ENCODE results near the gene SCN8A.

SCN8A gene

DNA sequence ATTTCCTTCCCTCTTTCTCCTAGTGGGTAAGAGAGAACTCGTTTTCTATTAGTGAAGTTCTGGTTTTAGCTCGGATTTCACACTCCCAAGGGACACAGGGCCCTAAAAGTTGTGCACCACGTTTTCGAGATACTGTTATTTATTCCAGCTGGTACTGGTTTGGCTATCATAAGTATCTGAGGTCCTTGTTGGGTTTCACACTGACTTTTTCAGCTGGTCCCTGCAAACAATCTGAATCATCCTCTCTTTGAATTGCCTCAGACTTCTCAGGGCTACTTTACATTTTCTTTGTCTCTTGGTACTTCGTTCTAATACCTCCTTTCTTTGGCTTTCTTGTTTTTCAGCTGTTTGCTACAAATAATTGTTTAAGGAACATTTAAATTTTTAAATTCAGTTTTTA, 75.7 kb downstream of the SCN8A start:
- no peak for DNase-seq (ENCODE audit: extremely low read depth in 1 of 2, low read depth in 1 of 2)

DNA sequence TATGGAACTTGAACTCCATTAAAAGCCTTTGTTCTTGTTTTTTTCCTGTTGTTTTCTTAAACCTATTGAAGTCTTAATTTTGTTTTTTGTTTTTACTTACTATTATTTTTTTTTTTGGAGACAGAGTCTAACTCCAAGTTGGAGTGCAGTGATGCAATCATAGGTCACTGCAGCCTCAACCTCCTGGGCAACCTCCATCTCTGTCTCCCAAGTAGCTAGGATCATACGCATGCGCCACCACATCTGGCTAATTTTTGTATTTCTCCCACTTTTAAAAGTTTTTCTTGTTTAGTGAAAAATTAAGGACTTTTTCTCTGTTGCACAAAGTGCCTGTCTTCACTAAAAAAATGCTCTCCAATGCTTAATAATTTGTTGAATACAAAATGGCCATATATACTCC, 76.2 kb downstream of the SCN8A start:
- DNase-seq (ENCODE audit: extremely low read depth in 1 of 2, low read depth in 1 of 2) = no peak

DNA sequence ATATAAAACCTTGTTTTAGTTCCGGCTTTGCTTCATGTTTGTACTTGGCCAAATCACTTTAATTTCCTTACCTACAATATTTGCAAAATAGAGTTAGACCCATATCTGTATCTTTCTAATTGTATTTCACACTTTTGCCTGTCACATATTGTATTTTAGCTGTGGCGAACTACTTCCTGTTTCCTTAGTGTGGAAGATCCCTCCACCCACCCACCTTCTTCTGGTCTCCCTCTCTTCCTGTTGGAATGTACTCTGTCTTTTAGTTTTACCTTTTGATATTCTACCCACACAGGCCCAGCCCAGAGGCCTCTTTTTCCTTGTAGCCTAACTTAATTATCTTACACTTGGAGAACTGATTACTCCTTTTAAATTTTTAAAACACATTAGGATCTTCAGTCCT, 78.2 kb downstream of the SCN8A start:
- DNase-seq (ENCODE audit: extremely low read depth in 1 of 2, low read depth in 1 of 2) = no peak

- no peak for DNase-seq (ENCODE audit: extremely low read depth in 1 of 2, low read depth in 1 of 2)
Measured at GRCh38 chr12:51669996-51670395, 79.0 kb downstream of the SCN8A start.

- DNase-seq (ENCODE audit: extremely low read depth in 1 of 2, low read depth in 1 of 2) = no peak
Measured at GRCh38 chr12:51672334-51672733, 81.3 kb downstream of the SCN8A start.

- no peak for DNase-seq (ENCODE audit: extremely low read depth in 1 of 2, low read depth in 1 of 2)
Measured at GRCh38 chr12:51675071-51675803, 84.2 kb downstream of the SCN8A start.

- no peak for DNase-seq (ENCODE audit: extremely low read depth in 1 of 2, low read depth in 1 of 2)
Measured at GRCh38 chr12:51676875-51677274, 85.8 kb downstream of the SCN8A start.

DNA sequence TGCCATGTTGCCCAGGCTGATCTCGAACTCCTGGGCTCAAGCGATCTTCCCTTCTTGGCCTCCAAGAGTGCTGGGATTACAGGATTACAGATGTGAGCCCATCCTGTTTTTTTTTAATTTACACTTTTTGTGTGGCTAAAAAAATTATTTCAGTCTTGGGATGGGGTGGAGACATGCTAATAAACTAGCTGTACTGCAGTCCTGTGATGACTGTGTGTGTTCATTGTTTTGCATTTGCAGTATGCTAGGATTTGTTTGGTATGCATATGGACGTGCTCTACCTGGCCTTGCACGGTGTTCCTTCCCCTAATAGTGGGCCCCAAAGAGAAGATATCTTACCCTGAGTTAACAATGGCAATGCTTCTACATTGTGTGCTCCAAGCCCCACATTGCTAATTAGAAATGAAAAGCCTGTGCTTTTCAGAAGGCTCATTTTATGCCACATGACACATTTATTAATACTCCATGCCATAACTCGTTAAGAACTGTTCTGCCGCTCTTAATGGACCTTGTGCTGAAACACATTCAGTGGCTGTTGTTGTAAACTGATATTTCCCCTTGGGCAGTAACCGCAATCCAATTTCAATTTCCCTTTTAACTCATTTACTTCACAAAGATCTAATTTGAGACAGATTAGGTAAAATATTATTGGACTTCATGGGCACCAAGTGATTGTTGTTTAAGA, 86.4 kb downstream of the SCN8A start:
- no peak for DNase-seq (ENCODE audit: extremely low read depth in 1 of 2, low read depth in 1 of 2)

- no peak for DNase-seq (ENCODE audit: extremely low read depth in 1 of 2, low read depth in 1 of 2)
Measured at GRCh38 chr12:51678086-51678724, 87.2 kb downstream of the SCN8A start.

DNA sequence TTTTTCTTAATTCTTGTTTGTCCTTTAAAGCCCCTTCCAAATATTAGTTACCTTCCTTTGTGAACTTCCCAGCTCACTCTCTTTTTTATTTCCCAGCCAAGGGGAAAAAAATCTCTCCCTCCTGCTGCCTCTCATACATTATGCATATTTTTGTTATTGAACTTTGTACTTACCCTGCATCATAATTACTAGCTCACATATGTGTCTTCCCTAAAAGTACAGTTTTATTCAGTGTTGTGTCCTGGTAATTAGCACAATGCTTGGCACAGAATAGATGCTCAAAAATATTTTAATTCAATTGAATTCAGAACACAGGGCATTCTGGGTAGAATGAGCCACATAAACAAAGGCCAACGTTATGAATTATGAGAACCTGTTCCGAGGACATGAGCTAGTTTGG, 91.9 kb downstream of the SCN8A start:
- no peak for DNase-seq (ENCODE audit: extremely low read depth in 1 of 2, low read depth in 1 of 2)

- DNase-seq (ENCODE audit: extremely low read depth in 1 of 2, low read depth in 1 of 2) = no peak
Measured at GRCh38 chr12:51683763-51684357, 92.8 kb downstream of the SCN8A start.

DNA sequence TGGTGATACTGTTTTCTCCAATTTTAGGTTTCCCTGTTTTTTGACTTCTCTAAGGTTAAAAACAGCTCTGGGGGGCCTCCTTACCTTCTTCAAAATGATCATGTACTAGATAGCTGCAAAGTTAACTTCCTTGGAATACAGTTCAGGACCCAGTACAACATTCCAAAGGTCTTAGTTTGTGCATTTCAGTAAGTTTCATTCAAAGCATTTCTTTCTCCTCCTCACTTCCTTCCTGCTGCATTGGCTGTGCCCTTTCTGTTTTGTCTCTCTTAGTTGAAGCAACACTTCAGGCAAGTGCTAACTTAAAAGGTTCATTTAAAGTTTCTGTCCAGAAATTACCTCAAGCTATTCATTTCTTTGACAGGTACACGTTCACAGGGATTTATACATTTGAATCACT, 95.7 kb downstream of the SCN8A start:
- no peak for DNase-seq (ENCODE audit: extremely low read depth in 1 of 2, low read depth in 1 of 2)

GRCh38 chr12:51687177-51687576, 96.1 kb downstream of the SCN8A start:
- DNase-seq (ENCODE audit: extremely low read depth in 1 of 2, low read depth in 1 of 2) = no peak

DNA sequence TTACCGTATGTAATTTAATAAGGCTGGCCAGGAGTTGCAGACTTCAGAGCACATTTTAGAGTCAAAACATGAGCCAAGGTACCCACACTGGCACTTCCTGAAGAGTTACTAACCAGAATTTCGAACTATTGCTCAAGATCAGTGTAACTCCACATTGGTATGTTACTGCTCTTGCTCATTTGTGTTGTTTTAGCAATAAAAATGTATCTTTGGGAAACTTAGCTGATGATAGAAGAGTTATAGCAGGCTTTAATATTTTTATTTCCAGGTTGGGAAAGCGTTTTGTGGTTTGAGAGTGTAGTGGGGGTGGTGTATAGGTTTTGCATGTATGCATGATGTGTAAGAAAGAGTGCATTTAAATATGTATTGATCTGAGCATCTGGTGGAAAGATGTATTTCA, 96.6 kb downstream of the SCN8A start:
- no peak for DNase-seq (ENCODE audit: extremely low read depth in 1 of 2, low read depth in 1 of 2)

GRCh38 chr12:51689983-51690382, 99.0 kb downstream of the SCN8A start:
- no peak for DNase-seq (ENCODE audit: extremely low read depth in 1 of 2, low read depth in 1 of 2)

DNA sequence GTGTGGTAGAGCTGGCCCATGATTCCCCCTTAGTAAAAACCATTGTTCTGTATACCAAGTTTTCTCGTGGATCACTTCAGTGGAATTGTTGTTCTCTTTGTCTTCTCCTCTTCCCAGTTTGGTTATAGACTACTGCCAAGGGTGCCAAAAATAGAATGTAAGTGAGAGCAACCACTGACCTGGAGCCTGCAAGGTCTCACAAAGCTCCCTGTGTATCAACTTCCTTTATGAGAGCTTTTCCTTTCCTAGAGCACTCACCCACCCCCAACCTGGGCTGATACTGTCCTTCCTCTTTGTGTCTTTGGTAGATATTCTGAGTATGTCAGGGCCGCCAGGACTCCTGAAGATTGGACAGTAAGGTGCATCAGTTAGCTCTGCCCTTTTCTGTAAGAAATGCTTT, 101.0 kb downstream of the SCN8A start:
- DNase-seq (ENCODE audit: extremely low read depth in 1 of 2, low read depth in 1 of 2) = no peak

DNA sequence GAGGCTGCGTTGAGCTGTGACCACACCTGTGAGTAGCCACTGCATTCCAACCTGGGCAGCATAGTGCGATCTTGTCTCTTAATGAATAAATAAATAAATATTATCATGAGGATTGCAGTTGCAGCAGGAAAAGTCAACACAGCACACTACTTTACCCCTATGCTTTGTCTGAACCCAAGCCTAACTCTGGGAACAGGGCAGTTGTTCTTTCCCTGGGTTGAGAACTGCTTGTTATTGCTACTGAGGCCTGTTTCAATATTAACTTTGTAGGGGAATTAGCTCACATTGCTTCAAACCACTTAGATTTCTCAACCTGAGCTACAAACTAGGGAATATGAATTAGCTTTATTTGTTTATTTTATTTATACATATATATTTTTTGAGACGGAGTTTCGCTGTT, 102.5 kb downstream of the SCN8A start:
- no peak for DNase-seq (ENCODE audit: extremely low read depth in 1 of 2, low read depth in 1 of 2)

DNA sequence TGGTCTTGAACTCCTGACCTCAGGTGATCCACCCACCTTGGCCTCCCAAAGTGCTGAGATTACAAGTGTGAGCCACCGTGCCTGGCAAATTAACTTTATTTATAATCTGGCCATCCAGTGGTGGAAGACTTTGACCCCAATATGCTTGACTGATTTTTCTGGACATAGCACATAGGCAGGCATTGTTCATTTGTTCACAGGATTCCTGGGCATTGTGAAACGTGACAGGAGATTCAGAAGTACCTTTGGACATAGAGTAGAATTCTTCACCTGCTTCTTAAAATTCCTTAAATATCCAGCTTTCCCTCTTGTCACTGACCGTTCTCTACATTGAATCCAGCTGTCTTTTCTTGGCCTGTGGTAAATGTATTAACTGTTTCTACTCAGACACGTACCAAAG, 103.1 kb downstream of the SCN8A start:
- DNase-seq (ENCODE audit: extremely low read depth in 1 of 2, low read depth in 1 of 2) = no peak

- no peak for DNase-seq (ENCODE audit: extremely low read depth in 1 of 2, low read depth in 1 of 2)
Measured at GRCh38 chr12:51695241-51696010, 104.4 kb downstream of the SCN8A start.

DNA sequence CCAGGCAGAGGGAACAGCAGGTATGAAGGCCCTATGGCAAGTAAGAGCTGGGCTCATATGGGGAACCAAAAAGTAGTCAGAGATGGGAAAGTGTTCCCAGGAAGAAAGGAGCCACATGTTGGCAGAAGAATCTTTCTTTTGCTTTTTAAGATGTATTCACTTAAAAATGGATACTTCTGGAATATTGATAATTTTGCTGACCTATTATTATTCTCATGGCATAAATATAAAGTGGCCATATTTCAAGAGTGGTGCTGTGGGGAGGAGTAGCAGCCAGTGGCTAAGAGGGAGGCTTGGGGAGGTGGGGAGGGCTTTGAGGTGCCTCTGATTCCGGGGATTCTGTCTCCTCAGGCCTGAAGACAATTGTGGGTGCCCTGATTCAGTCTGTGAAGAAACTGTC, 108.2 kb downstream of the SCN8A start:
- no peak for DNase-seq (ENCODE audit: extremely low read depth in 1 of 2, low read depth in 1 of 2)

DNA sequence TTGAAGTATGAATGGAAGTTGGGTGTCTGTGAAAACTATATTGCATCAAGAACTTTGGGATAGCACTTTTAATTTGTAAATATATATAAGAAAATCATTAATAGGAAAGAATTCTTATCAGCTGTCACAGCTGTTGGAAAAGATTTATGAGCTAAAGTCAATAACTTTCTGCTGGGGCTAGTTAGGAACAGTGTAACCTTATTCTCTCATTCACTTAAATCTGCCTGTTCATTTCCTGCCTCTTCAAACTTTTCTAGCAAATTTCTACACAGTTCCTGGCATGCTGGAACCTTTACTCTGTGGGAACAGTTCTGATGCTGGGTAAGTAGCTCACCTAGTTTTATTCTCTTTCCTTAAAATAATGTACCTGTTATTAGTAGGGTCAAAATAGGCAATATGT, 109.9 kb downstream of the SCN8A start:
- DNase-seq (ENCODE audit: extremely low read depth in 1 of 2, low read depth in 1 of 2) = no peak
